Spleen (tissue), 11 donors: ENCODE data around the gene SFMBT1. TPM values are rescaled to one million over a fixed set of nuclear protein-coding genes. Genes with fewer than 3 reads are reported as not detected.
"Not testable (repeated sequence)": the region's sequence is repeated elsewhere in the genome, so short reads cannot be mapped to it uniquely, and the experiment has no call there.

Experiments
- DNase-seq: peaks from one replicate; pipeline ENCODE4 v3.0.0-alpha.2; 2020
- H3K27ac ChIP-seq, 8 donors: fragments of 200-600 bp; sonication (generic) in 7 of 8; 1 replicate in 4 of 8; 2 replicates in 4 of 8; pipeline versions ENCODE4 v1.5.0 to v1.8.0; 2016 to 2021; ENCODE audit warnings: inconsistent platforms in 4 of 8, mild to moderate bottlenecking in 4 of 8, moderate library complexity in 1 of 8
- H3K27me3 ChIP-seq, 7 donors: fragments of 200-600 bp; sonication (generic) in 6 of 7; replicated peaks in 1 of 7; 1 replicate in 4 of 7; 2 replicates in 3 of 7; pipeline versions ENCODE4 v1.5.0 to v1.8.0; 2016 to 2021; ENCODE audit warnings: inconsistent platforms in 3 of 7, mild to moderate bottlenecking in 1 of 7
- H3K36me3 ChIP-seq, 6 donors: fragments of 200-600 bp; sonication (generic) in 5 of 6; 1 replicate in 4 of 6; 2 replicates in 2 of 6; pipeline versions ENCODE4 v1.5.0 to v1.8.0; 2016 to 2021; ENCODE audit warnings: inconsistent platforms in 2 of 6
- H3K4me1 ChIP-seq, 6 donors: fragments of 200-600 bp; sonication (generic) in 5 of 6; 1 replicate in 3 of 6; 2 replicates in 3 of 6; pipeline versions ENCODE4 v1.5.0 to v1.8.0; 2016 to 2021; ENCODE audit warnings: inconsistent platforms in 3 of 6
- H3K4me3 ChIP-seq, 8 donors: fragments of 200-600 bp; sonication (generic) in 7 of 8; 1 replicate in 4 of 8; 2 replicates in 4 of 8; pipeline versions ENCODE4 v1.5.0 to v1.8.0; 2016 to 2021; ENCODE audit warnings: inconsistent platforms in 4 of 8, mild to moderate bottlenecking in 4 of 8, moderate library complexity in 2 of 8
- H3K9me3 ChIP-seq, 8 donors: fragments of 200-600 bp; sonication (generic) in 7 of 8; 1 replicate in 4 of 8; 2 replicates in 4 of 8; pipeline versions ENCODE4 v1.5.0 to v1.8.0; 2016 to 2021; ENCODE audit warnings: inconsistent platforms in 4 of 8
- POLR2A ChIP-seq, 3 donors: fragments of 450-650 bp; IDR thresholded peaks; one replicate each; pipeline ENCODE4 v1.5.1; 2017; ENCODE audit warnings: antibody characterized with exemption in 3 of 3, mild to moderate bottlenecking in 1 of 3
- POLR2AphosphoS5 ChIP-seq, 3 donors: sonication (generic); formaldehyde crosslinking; IDR thresholded peaks; one replicate each; pipeline ENCODE4 v1.5.1; 2017; ENCODE audit warnings: antibody characterized with exemption in 3 of 3
- WGBS, 5 donors: extraction: QIAGEN DNeasy Blood & Tissue Kit in 3 of 5; methylation state at CpG; one replicate each; pipeline versions ENCODE4 v1.1.5 to v1.1.7; 2013 to 2018; 5-methylcytosine and 5-hydroxymethylcytosine counted together
- intact Hi-C: fragments of 100-400 bp; cut with DNase I; formaldehyde crosslinking; loops from one replicate; pipeline ENCODE4 v1.15.0; 2023; ENCODE audit warnings: low total_unique reads
- polyA plus RNA-seq, 3 donors: library from polyadenylated mRNA; stranded (reverse); fragments of 200-250 nt; gene quantifications; one replicate each; pipeline ENCODE4 v1.2.1, GENCODE V29; 2013
- total RNA-seq, 7 donors: library from RNA; depleted of rRNA in 3 of 7; stranded (reverse); fragments of >200 nt in 3 of 7; fragmentation: NEBNext Ultra II Directional in 4 of 7; extraction: Animal tissue kit (Norgen Biotek cat#: 25700) in 4 of 7; gene quantifications; one replicate each; pipeline versions ENCODE4 v1.1.0 to v1.2.1, GENCODE V29; 2016 to 2021
- TF ChIP-seq, protein P1 (sequence below), 11 experiments: fragments of 200-600 bp in 7 of 11; fragments of 450-650 bp in 4 of 11; sonication (generic) in 4 of 11; IDR thresholded peaks in 8 of 11; conservative IDR thresholded peaks in 3 of 11; 1 replicate in 7 of 11; 2 replicates in 4 of 11; pipeline versions ENCODE4 v1.4.0 to v1.8.0; 2016 to 2021; ENCODE audit warnings: antibody characterized with exemption in 11 of 11, inconsistent platforms in 4 of 11, mild to moderate bottlenecking in 1 of 11
- donor health status: healthy with polysubstance abuse.
- donor health status: DM: no; HTN: no; CAD: no; lungs with moderate emphysema.
- donor health status: DM: no; HTN: no; CAD: no.
- donor health status: Bipolar disorder and iron deficiency.
- donor health status: healthy.
- donor health status: DM: no; HTN: no; CAD: no.
- donor health status: DM: yes; HTN: yes; CAD: no.

The SFMBT1 gene
- total and polyA plus RNA-seq, 10 donors: 3.0 to 24.9 (median 12.3) TPM

DNA sequence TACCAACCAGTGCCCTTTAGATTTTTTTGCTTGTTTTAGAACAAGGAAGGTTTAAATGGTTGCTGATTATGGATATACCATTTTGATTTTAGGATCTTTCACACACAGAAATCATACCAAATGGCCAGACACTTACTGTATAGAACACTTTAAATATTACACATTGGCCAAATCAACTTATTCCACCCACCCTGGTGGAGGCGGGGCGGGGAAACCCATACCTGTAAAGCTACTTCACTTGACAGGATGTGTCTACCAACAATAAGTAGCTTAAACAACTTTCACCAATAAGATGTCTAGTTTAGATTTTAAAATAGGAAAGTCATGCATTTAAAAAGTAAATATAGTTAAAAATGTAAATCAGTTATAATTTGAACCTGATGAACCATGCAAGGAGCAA is 17.0 kb upstream of the SFMBT1 start:
- TF ChIP-seq POLR2AphosphoS5 (IDR thresholded peaks at IDR 0.05) (no peak), POLR2A (IDR thresholded peaks at IDR 0.05) (no peak)
- TF ChIP-seq, protein P1, sequence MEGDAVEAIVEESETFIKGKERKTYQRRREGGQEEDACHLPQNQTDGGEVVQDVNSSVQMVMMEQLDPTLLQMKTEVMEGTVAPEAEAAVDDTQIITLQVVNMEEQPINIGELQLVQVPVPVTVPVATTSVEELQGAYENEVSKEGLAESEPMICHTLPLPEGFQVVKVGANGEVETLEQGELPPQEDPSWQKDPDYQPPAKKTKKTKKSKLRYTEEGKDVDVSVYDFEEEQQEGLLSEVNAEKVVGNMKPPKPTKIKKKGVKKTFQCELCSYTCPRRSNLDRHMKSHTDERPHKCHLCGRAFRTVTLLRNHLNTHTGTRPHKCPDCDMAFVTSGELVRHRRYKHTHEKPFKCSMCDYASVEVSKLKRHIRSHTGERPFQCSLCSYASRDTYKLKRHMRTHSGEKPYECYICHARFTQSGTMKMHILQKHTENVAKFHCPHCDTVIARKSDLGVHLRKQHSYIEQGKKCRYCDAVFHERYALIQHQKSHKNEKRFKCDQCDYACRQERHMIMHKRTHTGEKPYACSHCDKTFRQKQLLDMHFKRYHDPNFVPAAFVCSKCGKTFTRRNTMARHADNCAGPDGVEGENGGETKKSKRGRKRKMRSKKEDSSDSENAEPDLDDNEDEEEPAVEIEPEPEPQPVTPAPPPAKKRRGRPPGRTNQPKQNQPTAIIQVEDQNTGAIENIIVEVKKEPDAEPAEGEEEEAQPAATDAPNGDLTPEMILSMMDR (IDR thresholded peaks at IDR 0.05 in 8 of 11, conservative IDR thresholded peaks at IDR 0.05 in 3 of 11): no peak
- 83 to 91% (median 87%) methylated on average over 2 of the region's 2 CpGs for WGBS, 5 donors
- Histone ChIP-seq H3K36me3 (no peaks in the 10 kb centered on the region), H3K27me3 (peaks cover 0 to 25% (median 0%) of the 10 kb centered on the region in 7 donors), H3K9me3 (no peaks in the 10 kb centered on the region), H3K4me1 (no peaks in the 10 kb centered on the region), H3K27ac (no peak overlapping the region), H3K4me3 (no peak overlapping the region)
- no peak for DNase-seq
- intact Hi-C loops: loop anchor here (10.0 kb wide), 1 partner anchor 128 kb away; no protein-coding TSS in a partner anchor

DNA sequence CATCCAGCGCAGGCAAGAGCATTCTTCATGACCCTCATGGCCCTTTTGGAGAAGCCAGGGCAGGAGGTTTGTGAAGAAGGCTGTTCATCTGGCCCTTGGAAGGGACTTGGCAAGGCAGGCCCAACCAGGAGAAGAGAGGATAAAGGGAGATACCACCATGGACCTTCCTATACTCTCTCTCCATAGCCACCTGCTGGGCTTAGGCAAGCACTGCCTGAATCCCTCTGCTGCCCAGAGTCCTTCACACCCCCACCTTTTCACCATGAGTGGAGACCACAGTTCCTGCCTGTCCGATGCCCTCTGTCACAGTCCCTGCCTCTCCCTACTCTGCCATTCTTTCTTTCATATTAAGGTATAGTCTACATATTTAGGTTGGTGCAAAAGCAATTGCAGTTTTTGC is 10.6 kb upstream of the SFMBT1 start:
- TF ChIP-seq, protein P1 (IDR thresholded peaks at IDR 0.05 in 8 of 11, conservative IDR thresholded peaks at IDR 0.05 in 3 of 11): no peak
- TF ChIP-seq POLR2A (IDR thresholded peaks at IDR 0.05) (no peak), POLR2AphosphoS5 (IDR thresholded peaks at IDR 0.05) (no peak)
- H3K27ac ChIP-seq: no peak overlapping the region
- no peaks in the 10 kb centered on the region for H3K9me3 ChIP-seq
- intact Hi-C loops: no loop called here
- peaks cover 0 to 5% (median 0%) of the 10 kb centered on the region in 7 donors for H3K27me3 ChIP-seq
- DNase-seq: no peak
- no peak overlapping the region for H3K4me3 ChIP-seq
- 82 to 90% (median 88%) methylated on average over 2 of the region's 2 CpGs for WGBS, 5 donors
- no peaks in the 10 kb centered on the region for H3K4me1 ChIP-seq
- H3K36me3 ChIP-seq: no peaks in the 10 kb centered on the region

DNA sequence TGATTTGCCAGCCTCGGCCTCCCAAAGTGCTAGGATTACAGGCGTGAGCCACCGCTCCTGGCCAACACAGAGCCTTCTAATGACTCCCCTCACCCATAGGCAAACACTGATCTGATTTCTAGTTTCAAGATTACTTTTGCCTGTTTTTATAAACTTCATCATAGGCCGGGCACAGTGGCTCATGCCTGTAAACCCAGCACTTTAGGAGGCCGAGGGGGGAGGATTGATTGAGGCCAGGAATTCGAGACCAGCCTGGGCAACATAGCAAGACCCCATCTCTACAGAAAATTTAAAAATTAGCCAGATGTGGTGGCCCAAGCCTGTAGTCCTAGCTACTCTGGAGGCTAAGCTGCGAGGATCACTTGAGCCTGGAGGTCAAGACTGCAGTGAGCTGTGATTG is 8.4 kb upstream of the SFMBT1 start:
- H3K36me3 ChIP-seq, H3K27me3 ChIP-seq, H3K27ac ChIP-seq, intact Hi-C loops, H3K4me1 ChIP-seq, H3K4me3 ChIP-seq, DNase-seq, H3K9me3 ChIP-seq: not testable (repeated sequence)
- 82 to 97% (median 83%) methylated on average over 7 of the region's 7 CpGs for WGBS, 5 donors

DNA sequence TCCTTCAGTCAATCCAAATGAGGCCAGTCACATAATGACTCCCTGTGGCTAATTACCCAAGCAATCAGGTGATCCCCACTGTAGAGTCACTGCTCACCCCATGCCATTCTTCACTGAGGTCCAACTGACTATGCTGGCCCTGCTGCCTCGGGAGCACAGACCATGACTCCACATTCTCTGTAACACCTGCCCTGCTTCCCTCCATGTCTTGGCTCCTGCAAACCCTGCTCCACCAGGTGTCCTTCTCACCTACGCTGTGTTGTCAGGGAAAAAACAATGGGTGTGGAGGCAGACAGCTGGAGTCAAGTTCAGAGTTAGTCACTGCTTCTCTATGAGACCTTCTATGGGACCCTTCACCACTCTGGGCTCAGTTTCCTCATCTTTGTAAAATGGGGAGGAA is 6.1 kb upstream of the SFMBT1 start:
- TF ChIP-seq, protein P1 (IDR thresholded peaks at IDR 0.05 in 8 of 11, conservative IDR thresholded peaks at IDR 0.05 in 3 of 11): no peak
- TF ChIP-seq POLR2AphosphoS5 (IDR thresholded peaks at IDR 0.05) (no peak), POLR2A (IDR thresholded peaks at IDR 0.05) (no peak)
- no peaks in the 10 kb centered on the region for H3K9me3 ChIP-seq
- H3K27ac ChIP-seq: no peak overlapping the region
- peaks cover 0 to 5% (median 0%) of the 10 kb centered on the region in 7 donors for H3K27me3 ChIP-seq
- no peak for DNase-seq
- intact Hi-C loops: no loop called here
- 80 to 100% (median 96%) methylated on average over 2 of the region's 2 CpGs for WGBS, 5 donors
- no peaks in the 10 kb centered on the region for H3K36me3 ChIP-seq
- peaks cover 0 to 6% (median 3%) of the 10 kb centered on the region in 6 donors for H3K4me1 ChIP-seq
- no peak overlapping the region for H3K4me3 ChIP-seq

DNA sequence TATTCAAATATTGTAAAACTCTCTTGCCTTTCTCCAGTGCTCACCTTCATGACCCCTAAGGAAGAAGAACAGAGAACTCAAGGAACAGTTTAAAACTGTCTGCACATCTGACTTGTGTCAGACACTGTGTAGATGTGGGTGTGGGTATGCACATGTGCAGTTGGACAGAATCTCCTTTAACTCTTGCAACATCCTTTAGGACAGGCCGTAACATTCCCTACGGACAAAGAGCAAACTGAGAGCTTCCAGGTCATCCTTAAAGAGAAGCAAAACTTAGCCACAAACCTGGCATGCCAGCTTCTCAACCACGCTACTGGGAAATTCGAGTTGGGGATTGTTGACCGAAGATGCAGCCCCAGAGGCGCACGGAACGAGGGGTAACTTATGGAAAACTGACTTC is 4.1 kb upstream of the SFMBT1 start:
- intact Hi-C loops: no loop called here
- Histone ChIP-seq H3K27me3 (peaks cover 0 to 19% (median 0%) of the 10 kb centered on the region in 7 donors), H3K27ac (no peak overlapping the region), H3K4me1 (peaks cover 0 to 14% (median 11%) of the 10 kb centered on the region in 6 donors), H3K9me3 (no peaks in the 10 kb centered on the region), H3K4me3 (no peak overlapping the region), H3K36me3 (no peaks in the 10 kb centered on the region)
- TF ChIP-seq POLR2A (IDR thresholded peaks at IDR 0.05) (no peak), POLR2AphosphoS5 (IDR thresholded peaks at IDR 0.05) (no peak)
- TF ChIP-seq, protein P1 (IDR thresholded peaks at IDR 0.05 in 8 of 11, conservative IDR thresholded peaks at IDR 0.05 in 3 of 11): no peak
- DNase-seq: no peak
- 81 to 95% (median 92%) methylated on average over 8 of the region's 8 CpGs for WGBS, 5 donors
